ENCODE measurements around the gene MAP2K5. TPM values are rescaled to one million over a fixed set of nuclear protein-coding genes. Genes with fewer than 3 reads are reported as not detected.

Gene MAP2K5
- total RNA-seq, 1 experiment from 2014 or later = 15.0 TPM

DNA sequence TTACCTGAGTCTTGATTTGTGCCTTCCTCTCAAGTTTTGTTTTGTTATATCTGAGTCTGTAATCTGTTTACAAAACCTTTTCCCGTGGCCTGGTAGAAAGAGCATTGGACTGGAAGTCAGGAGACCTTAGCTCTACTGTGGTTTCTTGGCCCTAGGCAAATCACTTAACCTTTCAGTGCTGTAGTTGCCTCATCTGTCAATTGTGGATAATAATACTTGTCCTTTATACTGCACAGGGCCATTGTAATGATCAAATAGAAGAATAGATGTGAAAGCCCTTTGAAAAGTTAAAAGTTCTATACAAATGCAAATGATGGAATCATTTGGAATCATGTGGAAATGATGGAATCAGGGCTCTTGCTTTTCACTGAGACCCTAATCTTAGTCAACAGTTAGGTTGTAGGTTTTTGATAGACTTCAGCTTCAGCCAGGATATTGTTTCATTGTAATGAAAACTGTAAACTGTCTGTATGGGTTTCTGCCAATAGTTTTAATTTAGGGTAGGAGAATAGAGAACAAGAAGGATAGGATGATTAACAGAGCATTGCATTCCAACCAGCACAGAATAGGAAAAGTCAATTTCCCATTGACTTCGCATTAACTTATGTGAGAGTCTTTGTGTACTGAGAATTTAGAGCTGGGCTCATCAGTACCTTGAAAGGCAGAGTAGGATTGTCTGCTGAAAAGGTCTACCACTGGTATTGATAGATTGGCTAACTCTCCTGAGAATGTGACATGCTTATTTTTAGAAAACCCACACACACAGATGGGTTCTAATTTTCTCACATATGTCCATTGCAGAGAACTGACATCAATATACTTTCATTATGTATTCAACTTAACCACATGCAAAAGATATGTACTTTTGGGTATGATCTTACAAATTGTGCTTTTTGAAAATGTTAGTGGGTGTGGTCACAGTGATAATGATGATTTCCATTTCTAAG is 21.8 kb downstream of the MAP2K5 start:
- Histone ChIP-seq H3K9me3 (ENCODE audit: control insufficient read depth, low read depth, low read length) (no peaks in the 10 kb centered on the region), H2BK15ac (ENCODE audit: low read depth, low read length) (no peak overlapping the region), H2BK5ac (ENCODE audit: insufficient read length, low read length) (no peak overlapping the region), H2AK5ac (ENCODE audit: insufficient read length, low read length) (no peak overlapping the region), H3K4ac (ENCODE audit: low read depth, low read length) (no peak overlapping the region), H2AFZ (ENCODE audit: low read length) (no peak overlapping the region), H2BK20ac (ENCODE audit: low read depth, low read length, poor library complexity, severe bottlenecking) (no peak overlapping the region), H3K27me3 (ENCODE audit: insufficient read depth, low read length) (no peaks in the 10 kb centered on the region), H2BK12ac (ENCODE audit: insufficient read length, low read depth, low read length) (no peak overlapping the region), H3K14ac (ENCODE audit: insufficient read depth, low read length) (no peak overlapping the region), H3K56ac (ENCODE audit: insufficient read length, low read depth, low read length) (no peak overlapping the region), H4K91ac (ENCODE audit: insufficient read length, low read depth, low read length) (no peak overlapping the region), H3K18ac (ENCODE audit: insufficient read length, low read depth, low read length) (no peak overlapping the region), H4K8ac (replicated peaks; ENCODE audit: insufficient read length, low read depth, low read length) (no peak overlapping the region), H3K4me2 (ENCODE audit: insufficient read depth, insufficient read length, low read length) (no peak overlapping the region), H3K27ac (ENCODE audit: insufficient read length, low read depth, low read length) (no peak overlapping the region), H2BK120ac (ENCODE audit: low read depth, low read length, poor library complexity, severe bottlenecking) (no peak overlapping the region), H4K20me1 (ENCODE audit: control insufficient read depth, insufficient read depth, insufficient read length) (no peaks in the 10 kb centered on the region), H4K5ac (ENCODE audit: insufficient read length, low read depth, low read length) (no peak overlapping the region), H3K79me2 (ENCODE audit: insufficient read depth, low read length) (no peaks in the 10 kb centered on the region), H3K9ac (ENCODE audit: extremely low read depth, insufficient read length, low read length) (no peak overlapping the region), H3K4me1 (ENCODE audit: insufficient read depth, low read length) (no peaks in the 10 kb centered on the region), H3K23me2 (ENCODE audit: insufficient read length, low read depth, low read length, poor library complexity, severe bottlenecking) (no peaks in the 10 kb centered on the region), H3K79me1 (ENCODE audit: insufficient read depth, low read depth, low read length, poor library complexity, severe bottlenecking) (no peaks in the 10 kb centered on the region), H3T11ph (ENCODE audit: low read length) (no peak overlapping the region), H3K23ac (ENCODE audit: insufficient read length, low read depth, low read length) (no peak overlapping the region)
- H3K9me3 Mint-ChIP-seq = no peaks in the 10 kb centered on the region
- TF ChIP-seq CTCF (conservative IDR thresholded peaks at IDR 0.05) = no peak
- no peaks in the 10 kb centered on the region for H3K27me3 Mint-ChIP-seq (ENCODE audit: low read depth)
- no peak overlapping the region for H3K27ac Mint-ChIP-seq
- DNase-seq = no peak
- peaks cover 0 to 3% (median 0%) of the 10 kb centered on the region in 3 experiments; a peak in 1 of 7 replicates for H3K36me3 Mint-ChIP-seq (ENCODE audit: insufficient read depth in 1 of 3, low read depth in 3 of 3)
- no CpG with 5 or more reads among the region's 2 CpGs for WGBS (ENCODE audit: extremely low coverage, insufficient read length, low lambda C conversion rate)
- H3K4me3 Mint-ChIP-seq = no peak overlapping the region
- peaks cover 12 to 15% of the 10 kb centered on the region in 2 experiments for H3K4me1 Mint-ChIP-seq
